ENCODE results near the gene HYAL4.

- no peak for TF ChIP-seq CTCF (IDR thresholded peaks at IDR 0.05)
- no peak for TF ChIP-seq POLR2A (IDR thresholded peaks at IDR 0.05)
Measured at GRCh38 chr7:123864436-123864835, 19.5 kb downstream of the HYAL4 start.
